ENCODE results near the gene SLC19A2. TPM values are rescaled to one million over a fixed set of nuclear protein-coding genes. Genes with fewer than 3 reads are reported as not detected.

SLC19A2 gene
- total RNA-seq, 4 donors from 2014 or later, result 12.6 to 52.4 (median 16.7) TPM

- intact Hi-C loops (cut with DNase I; ENCODE audit: low total_unique reads), result no loop called here
- no peak for TF ChIP-seq CTCF (IDR thresholded peaks at IDR 0.05)
- Histone ChIP-seq H3K27ac (no peak overlapping the region), H3K9me3 (no peaks in the 10 kb centered on the region), H3K36me3 (no peaks in the 10 kb centered on the region), H3K4me3 (peak overlapping the region in 1 of 2 donors; percentile 45), H3K4me1 (no peaks in the 10 kb centered on the region), H3K27me3 (no peaks in the 10 kb centered on the region)
- DNase-seq, result no peak
Measured at GRCh38 chr1:169426174-169426705, 59.5 kb downstream of the SLC19A2 start.

GRCh38 chr1:169421309-169421708, 64.4 kb downstream of the SLC19A2 start:
- intact Hi-C loops (cut with DNase I; ENCODE audit: low total_unique reads), result no loop called here
- Histone ChIP-seq H3K27ac (no peak overlapping the region), H3K4me3 (no peak overlapping the region), H3K36me3 (no peaks in the 10 kb centered on the region), H3K9me3 (no peaks in the 10 kb centered on the region), H3K27me3 (no peaks in the 10 kb centered on the region), H3K4me1 (no peaks in the 10 kb centered on the region)
- TF ChIP-seq CTCF (IDR thresholded peaks at IDR 0.05) (no peak), POLR2A (IDR thresholded peaks at IDR 0.05) (no peak)
- DNase-seq, result no peak

GRCh38 chr1:169414952-169415351, 70.8 kb downstream of the SLC19A2 start:
- no peaks in the 10 kb centered on the region for H3K9me3 ChIP-seq
- H3K27me3 ChIP-seq, result no peaks in the 10 kb centered on the region
- no peak overlapping the region for H3K27ac ChIP-seq
- intact Hi-C loops (cut with DNase I; ENCODE audit: low total_unique reads), result no loop called here
- no peak overlapping the region for H3K4me3 ChIP-seq
- TF ChIP-seq POLR2A (IDR thresholded peaks at IDR 0.05) (no peak), CTCF (IDR thresholded peaks at IDR 0.05) (no peak)
- DNase-seq, result no peak
- H3K36me3 ChIP-seq, result no peaks in the 10 kb centered on the region
- H3K4me1 ChIP-seq, result no peaks in the 10 kb centered on the region

Small RNA genes lying within 50 kb of the gene (small RNA-seq; reads per million reads assigned to genes)
- gene AL021068.2, result not detected

Other genes with a start within 250 kb of the SLC19A2 start
- gene NME7, start 118.1 kb downstream of the SLC19A2 start, total RNA-seq, result 10 to 100 TPM; 14.1 to 42.6 (median 25.0) TPM
- gene BLZF1, start 117.7 kb downstream of the SLC19A2 start, total RNA-seq, result 10 to 100 TPM; 24.7 to 70.6 (median 39.1) TPM
- gene CCDC181, start 58.5 kb downstream of the SLC19A2 start, total RNA-seq, result 1 to 10 TPM in 3 of 4 donors, not detected in 1; 1.0 to 5.2 (median 3.0) TPM
- 1 to 10 TPM in 1 of 4 donors, under 1 TPM in 2, not detected in 1; under 0.01 to 1.3 (median 0.43) TPM for gene F5, start 100.5 kb upstream of the SLC19A2 start, total RNA-seq
- gene SELP, start 144.2 kb upstream of the SLC19A2 start, total RNA-seq, result 10 to 100 TPM in 3 of 4 donors, 1 to 10 TPM in 1; 6.8 to 32.3 (median 27.4) TPM
- gene SELL, start 225.7 kb upstream of the SLC19A2 start, total RNA-seq, result 1 to 10 TPM in 1 of 4 donors, under 1 TPM in 2, not detected in 1; 0.29 to 2.6 (median 0.70) TPM
- 1 to 10 TPM in 2 of 4 donors, under 1 TPM in 2; under 0.01 to 7.9 (median 3.2) TPM for gene SELE, start 248.1 kb upstream of the SLC19A2 start, total RNA-seq